BLaER1 (cell line): ENCODE data around the gene KIAA0825.

Source experiments
- H3K27ac ChIP-seq: shearing (Covaris generic); formaldehyde crosslinking; 2 replicates; pipeline ENCODE4 v1.8.1; 2022
- H3K27me3 ChIP-seq: shearing (Covaris generic); formaldehyde crosslinking; 2 replicates; pipeline ENCODE4 v1.8.1; 2022
- H3K36me3 ChIP-seq: shearing (Covaris generic); formaldehyde crosslinking; 2 replicates; pipeline ENCODE4 v1.8.1; 2022
- H3K4me1 ChIP-seq: shearing (Covaris generic); formaldehyde crosslinking; 2 replicates; pipeline ENCODE4 v1.8.1; 2022
- H3K4me2 ChIP-seq: shearing (Covaris generic); formaldehyde crosslinking; 2 replicates; pipeline ENCODE4 v1.8.1; 2022
- H3K4me3 ChIP-seq: shearing (Covaris generic); formaldehyde crosslinking; 2 replicates; pipeline ENCODE4 v1.8.1; 2022
- H3K9ac ChIP-seq: shearing (Covaris generic); formaldehyde crosslinking; 2 replicates; pipeline ENCODE4 v1.8.1; 2022
- H3K9me3 ChIP-seq: shearing (Covaris generic); formaldehyde crosslinking; 2 replicates; pipeline ENCODE4 v1.8.1; 2022
- H4K20me1 ChIP-seq: shearing (Covaris generic); formaldehyde crosslinking; 2 replicates; pipeline ENCODE4 v1.8.1; 2022
- Cebpa-rat ChIP-seq: shearing (Covaris generic); IDR thresholded peaks from 2 replicates; pipeline ENCODE4 v1.8.1; 2022

Gene KIAA0825

GRCh38 chr5:94335936-94336335 is 282.5 kb downstream of the KIAA0825 start:
- Histone ChIP-seq H3K4me2 (no peak overlapping the region), H3K9me3 (no peaks in the 10 kb centered on the region), H3K4me1 (no peaks in the 10 kb centered on the region), H3K36me3 (no peaks in the 10 kb centered on the region), H3K27me3 (no peaks in the 10 kb centered on the region), H4K20me1 (no peaks in the 10 kb centered on the region), H3K9ac (no peak overlapping the region), H3K4me3 (no peak overlapping the region), H3K27ac (no peak overlapping the region)
- no peak for TF ChIP-seq Cebpa-rat

DNA sequence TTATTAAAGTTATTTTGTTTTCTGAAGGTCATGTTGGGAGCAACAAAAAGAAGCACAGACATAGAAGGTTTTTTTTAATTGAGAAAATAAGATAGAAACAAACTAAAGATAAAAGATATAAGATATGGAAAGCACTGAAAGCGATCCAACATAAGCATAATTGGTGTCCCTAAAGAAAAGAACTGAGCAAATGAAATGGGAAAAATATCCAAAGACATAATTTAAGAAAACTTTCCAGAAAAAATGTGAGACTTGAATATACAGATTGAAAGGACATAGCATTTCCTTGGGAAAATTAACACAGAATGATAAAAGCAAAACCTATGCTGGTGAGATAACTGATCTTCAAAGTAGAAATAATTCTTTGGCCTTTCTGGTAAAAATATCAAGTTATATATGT is 289.3 kb downstream of the KIAA0825 start:
- no peak overlapping the region for H3K4me3 ChIP-seq
- no peaks in the 10 kb centered on the region for H4K20me1 ChIP-seq
- no peaks in the 10 kb centered on the region for H3K4me1 ChIP-seq
- no peak overlapping the region for H3K4me2 ChIP-seq
- no peaks in the 10 kb centered on the region for H3K9me3 ChIP-seq
- H3K36me3 ChIP-seq = no peaks in the 10 kb centered on the region
- H3K9ac ChIP-seq = no peak overlapping the region
- no peak overlapping the region for H3K27ac ChIP-seq
- H3K27me3 ChIP-seq = no peaks in the 10 kb centered on the region
- no peak for TF ChIP-seq Cebpa-rat

DNA sequence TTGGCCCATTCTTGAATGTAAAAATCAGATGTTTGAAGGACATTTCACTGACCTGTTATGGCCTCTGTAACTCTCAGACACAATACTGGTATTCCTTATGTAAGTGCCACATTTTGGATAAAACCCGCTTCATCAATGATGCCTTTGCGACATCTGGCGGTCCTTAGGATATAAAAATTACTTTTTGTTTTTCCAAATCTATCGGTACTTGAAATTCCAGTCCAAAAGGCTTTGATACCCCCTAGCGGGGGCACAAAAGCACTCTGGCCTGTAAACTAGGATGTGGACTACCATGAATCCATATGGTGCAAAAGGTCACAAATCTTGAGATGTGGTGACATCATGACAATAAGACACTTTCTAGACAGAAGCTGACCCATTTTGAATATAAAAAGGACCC is 291.8 kb downstream of the KIAA0825 start:
- H3K27ac ChIP-seq = no peak overlapping the region
- no peak overlapping the region for H3K4me3 ChIP-seq
- TF ChIP-seq Cebpa-rat = no peak
- no peak overlapping the region for H3K9ac ChIP-seq
- no peaks in the 10 kb centered on the region for H3K27me3 ChIP-seq
- H3K36me3 ChIP-seq = no peaks in the 10 kb centered on the region
- no peaks in the 10 kb centered on the region for H3K4me1 ChIP-seq
- no peaks in the 10 kb centered on the region for H4K20me1 ChIP-seq
- H3K9me3 ChIP-seq = no peaks in the 10 kb centered on the region
- no peak overlapping the region for H3K4me2 ChIP-seq

- no peak overlapping the region for H3K9ac ChIP-seq
- no peaks in the 10 kb centered on the region for H3K9me3 ChIP-seq
- H3K4me3 ChIP-seq = no peak overlapping the region
- no peak overlapping the region for H3K27ac ChIP-seq
- H3K4me2 ChIP-seq = no peak overlapping the region
- H3K27me3 ChIP-seq = no peaks in the 10 kb centered on the region
- no peaks in the 10 kb centered on the region for H3K36me3 ChIP-seq
- no peak for TF ChIP-seq Cebpa-rat
- no peaks in the 10 kb centered on the region for H4K20me1 ChIP-seq
- no peaks in the 10 kb centered on the region for H3K4me1 ChIP-seq
Observed at GRCh38 chr5:94316916-94317838, 301.2 kb downstream of the KIAA0825 start.

- Histone ChIP-seq H4K20me1 (no peaks in the 10 kb centered on the region), H3K4me3 (no peak overlapping the region), H3K27me3 (no peaks in the 10 kb centered on the region), H3K9ac (no peak overlapping the region), H3K36me3 (no peaks in the 10 kb centered on the region), H3K4me2 (no peak overlapping the region), H3K4me1 (no peaks in the 10 kb centered on the region), H3K27ac (no peak overlapping the region), H3K9me3 (no peaks in the 10 kb centered on the region)
- TF ChIP-seq Cebpa-rat = no peak
Observed at GRCh38 chr5:94314460-94315131, 303.8 kb downstream of the KIAA0825 start.

GRCh38 chr5:94313696-94314095 is 304.7 kb downstream of the KIAA0825 start:
- Histone ChIP-seq H3K9ac (no peak overlapping the region), H3K9me3 (no peaks in the 10 kb centered on the region), H3K27ac (no peak overlapping the region), H3K27me3 (no peaks in the 10 kb centered on the region), H4K20me1 (no peaks in the 10 kb centered on the region), H3K4me2 (no peak overlapping the region), H3K4me3 (no peak overlapping the region), H3K4me1 (no peaks in the 10 kb centered on the region), H3K36me3 (no peaks in the 10 kb centered on the region)
- TF ChIP-seq Cebpa-rat = no peak

GRCh38 chr5:94313188-94313587 is 305.2 kb downstream of the KIAA0825 start:
- Histone ChIP-seq H3K36me3 (no peaks in the 10 kb centered on the region), H3K4me3 (no peak overlapping the region), H4K20me1 (no peaks in the 10 kb centered on the region), H3K27ac (no peak overlapping the region), H3K4me1 (no peaks in the 10 kb centered on the region), H3K27me3 (no peaks in the 10 kb centered on the region), H3K4me2 (no peak overlapping the region), H3K9me3 (no peaks in the 10 kb centered on the region), H3K9ac (no peak overlapping the region)
- TF ChIP-seq Cebpa-rat = no peak

DNA sequence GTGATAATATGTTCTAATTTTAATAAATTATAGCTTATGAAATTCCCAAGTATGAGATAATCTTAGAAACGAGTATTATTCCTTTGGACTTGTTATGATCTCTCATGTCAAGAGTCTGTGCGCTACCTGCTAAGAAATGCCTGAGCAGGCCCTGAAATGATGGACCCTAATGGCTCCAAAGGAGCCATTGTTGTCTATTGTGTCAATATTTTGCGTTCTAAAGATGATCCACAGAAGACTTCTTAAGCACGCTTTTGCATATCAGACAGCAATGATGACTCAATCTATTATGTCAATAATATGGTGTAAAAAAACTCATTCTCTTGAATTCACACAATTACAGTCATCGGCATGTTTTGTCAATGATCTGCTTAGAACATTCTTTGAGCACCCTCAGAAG is 306.1 kb downstream of the KIAA0825 start:
- Histone ChIP-seq H3K27me3 (no peaks in the 10 kb centered on the region), H3K36me3 (no peaks in the 10 kb centered on the region), H3K9ac (no peak overlapping the region), H3K4me1 (no peaks in the 10 kb centered on the region), H3K4me2 (no peak overlapping the region), H3K4me3 (no peak overlapping the region), H3K9me3 (no peaks in the 10 kb centered on the region), H4K20me1 (no peaks in the 10 kb centered on the region), H3K27ac (no peak overlapping the region)
- no peak for TF ChIP-seq Cebpa-rat

DNA sequence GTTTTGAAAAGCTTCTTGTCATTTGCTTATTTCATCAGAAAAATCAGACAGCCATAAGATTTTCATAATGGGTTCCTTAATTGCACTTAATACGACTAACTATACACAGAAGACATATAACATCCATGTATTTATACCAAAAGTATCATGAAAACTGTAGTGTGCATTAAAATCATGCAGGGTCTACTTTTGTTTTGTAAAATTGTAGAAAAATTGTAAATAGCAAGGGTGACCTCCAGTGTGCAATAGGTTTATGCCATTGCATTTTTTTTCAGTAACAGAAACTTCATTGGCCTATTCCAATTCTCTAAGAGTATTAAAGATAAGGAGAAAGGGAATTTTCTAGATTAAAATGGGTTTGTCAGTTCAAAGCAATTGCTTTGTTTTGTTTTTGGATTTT is 307.6 kb downstream of the KIAA0825 start:
- Histone ChIP-seq H3K9ac (no peak overlapping the region), H3K4me3 (no peak overlapping the region), H3K36me3 (no peaks in the 10 kb centered on the region), H3K27me3 (no peaks in the 10 kb centered on the region), H3K4me1 (no peaks in the 10 kb centered on the region), H3K27ac (no peak overlapping the region), H3K9me3 (no peaks in the 10 kb centered on the region), H4K20me1 (no peaks in the 10 kb centered on the region), H3K4me2 (no peak overlapping the region)
- no peak for TF ChIP-seq Cebpa-rat

GRCh38 chr5:94309141-94309540 is 309.3 kb downstream of the KIAA0825 start:
- no peak for TF ChIP-seq Cebpa-rat
- Histone ChIP-seq H3K9me3 (no peaks in the 10 kb centered on the region), H3K4me2 (no peak overlapping the region), H3K27me3 (no peaks in the 10 kb centered on the region), H3K36me3 (no peaks in the 10 kb centered on the region), H3K4me1 (no peaks in the 10 kb centered on the region), H3K4me3 (no peak overlapping the region), H4K20me1 (no peaks in the 10 kb centered on the region), H3K9ac (no peak overlapping the region), H3K27ac (no peak overlapping the region)
